SW480 (cell line): ENCODE data around the gene IDH3A.
A peak's percentile ranks its signal among the peaks of the same experiment; 100 is the strongest.

Source experiments
- DNase-seq: peaks from one replicate; pipeline ENCODE4 v3.0.0-alpha.2; 2016; ENCODE audit warnings: low spot score

IDH3A gene

GRCh38 chr15:78149068-78149804 is at the start of gene IDH3A:
TSS of gene IDH3A (plus strand) at chr15:78149362. CDS start at chr15:78149404, 42 bp downstream.
- DNase-seq: peak; percentile 92

- DNase-seq: no peak
Observed at GRCh38 chr15:78100886-78101285, 48.3 kb upstream of the IDH3A start.

GRCh38 chr15:78101423-78102105 is 47.6 kb upstream of the IDH3A start:
- no peak for DNase-seq

- no peak for DNase-seq
Observed at GRCh38 chr15:78102211-78102610, 47.0 kb upstream of the IDH3A start.

GRCh38 chr15:78102741-78103140 is 46.4 kb upstream of the IDH3A start:
- no peak for DNase-seq

- no peak for DNase-seq
Observed at GRCh38 chr15:78103406-78104118, 45.6 kb upstream of the IDH3A start.

- no peak for DNase-seq
Observed at GRCh38 chr15:78104119-78104479, 45.1 kb upstream of the IDH3A start.

GRCh38 chr15:78104566-78105475 is 44.3 kb upstream of the IDH3A start:
- no peak for DNase-seq

- DNase-seq: peak; percentile 46
Observed at GRCh38 chr15:78105476-78106241, 43.5 kb upstream of the IDH3A start.

GRCh38 chr15:78107471-78107870 is 41.7 kb upstream of the IDH3A start:
- DNase-seq: no peak

- DNase-seq: peak; percentile 88
Observed at GRCh38 chr15:78108300-78109084, 40.7 kb upstream of the IDH3A start.

- DNase-seq: no peak
Observed at GRCh38 chr15:78109156-78109555, 40.0 kb upstream of the IDH3A start.

- no peak for DNase-seq
Observed at GRCh38 chr15:78110096-78110495, 39.1 kb upstream of the IDH3A start.

GRCh38 chr15:78110916-78111475 is 38.2 kb upstream of the IDH3A start:
- DNase-seq: no peak

GRCh38 chr15:78111788-78112187 is 37.4 kb upstream of the IDH3A start:
- DNase-seq: no peak

GRCh38 chr15:78112551-78112950 is 36.6 kb upstream of the IDH3A start:
- DNase-seq: no peak

GRCh38 chr15:78120523-78120922 is 28.6 kb upstream of the IDH3A start:
- DNase-seq: no peak

- DNase-seq: no peak
Observed at GRCh38 chr15:78125267-78125666, 23.9 kb upstream of the IDH3A start.

GRCh38 chr15:78127882-78128281 is 21.3 kb upstream of the IDH3A start:
- no peak for DNase-seq
